GM21390 (cell line): ENCODE results near the gene MUSTN1.

Experiments used
- ATAC-seq: cut with Tn5 transposase; IDR thresholded peaks from one replicate; pipeline ENCODE4 v1.9.1; 2021; ENCODE audit not compliant: unreplicated experiment

Gene MUSTN1

GRCh38 chr3:52809662-52810377 lies 25.0 kb downstream of the MUSTN1 start:
- no peak for ATAC-seq

- no peak for ATAC-seq
Measured at GRCh38 chr3:52809149-52809548, 25.7 kb downstream of the MUSTN1 start.

GRCh38 chr3:52805270-52806039 lies 29.4 kb downstream of the MUSTN1 start:
- no peak for ATAC-seq

GRCh38 chr3:52801839-52802238 lies 33.0 kb downstream of the MUSTN1 start:
- no peak for ATAC-seq

GRCh38 chr3:52800079-52800478 lies 34.7 kb downstream of the MUSTN1 start:
- ATAC-seq = no peak

GRCh38 chr3:52798978-52799476 lies 35.8 kb downstream of the MUSTN1 start:
- ATAC-seq = no peak

- no peak for ATAC-seq
Measured at GRCh38 chr3:52798376-52798977, 36.3 kb downstream of the MUSTN1 start.

- no peak for ATAC-seq
Measured at GRCh38 chr3:52796411-52796810, 38.4 kb downstream of the MUSTN1 start.

GRCh38 chr3:52795298-52795900 lies 39.4 kb downstream of the MUSTN1 start:
- ATAC-seq = no peak

- ATAC-seq = no peak
Measured at GRCh38 chr3:52794612-52795099, 40.2 kb downstream of the MUSTN1 start, which contains the start of gene ITIH3. TSS of gene ITIH3 (plus strand) at chr3:52794796. CDS start at chr3:52794804, 8 bp downstream.

GRCh38 chr3:52793702-52794611 lies 40.9 kb downstream of the MUSTN1 start:
- ATAC-seq = no peak

- no peak for ATAC-seq
Measured at GRCh38 chr3:52792961-52793695, 41.7 kb downstream of the MUSTN1 start.

GRCh38 chr3:52792413-52792812 lies 42.4 kb downstream of the MUSTN1 start:
- no peak for ATAC-seq

- ATAC-seq = no peak
Measured at GRCh38 chr3:52791928-52792327, 42.9 kb downstream of the MUSTN1 start.

- no peak for ATAC-seq
Measured at GRCh38 chr3:52791366-52791765, 43.5 kb downstream of the MUSTN1 start.

GRCh38 chr3:52790741-52791140 lies 44.1 kb downstream of the MUSTN1 start:
- no peak for ATAC-seq

- no peak for ATAC-seq
Measured at GRCh38 chr3:52790337-52790736, 44.5 kb downstream of the MUSTN1 start.

- ATAC-seq = no peak
Measured at GRCh38 chr3:52789746-52790040, 45.1 kb downstream of the MUSTN1 start.

- ATAC-seq = no peak
Measured at GRCh38 chr3:52788890-52789745, 45.7 kb downstream of the MUSTN1 start.
